Ovary (tissue), 3 donors: ENCODE measurements around the gene SLC17A9.
A peak's percentile ranks its signal among the peaks of the same experiment; 100 is the strongest.

ENCODE experiments used
- CTCF ChIP-seq, 3 donors: fragments of 450-650 bp in 2 of 3; fragments of 200-600 bp in 1 of 3; IDR thresholded peaks; one replicate each; pipeline versions ENCODE4 v1.5.1 to v1.8.0; 2016 to 2022; ENCODE audit warnings: antibody characterized with exemption in 3 of 3, mild to moderate bottlenecking in 1 of 3
- EP300 ChIP-seq: sonication (generic); formaldehyde crosslinking; IDR thresholded peaks from one replicate; pipeline ENCODE4 v1.6.1; 2017; ENCODE audit warnings: antibody characterized with exemption
- POLR2A ChIP-seq: fragments of 450-650 bp; IDR thresholded peaks from one replicate; pipeline ENCODE4 v1.6.1; 2017; ENCODE audit warnings: antibody characterized with exemption, mild to moderate bottlenecking, moderate library complexity
- donor health status: DM: no; HTN: no; CAD: no.

DNA sequence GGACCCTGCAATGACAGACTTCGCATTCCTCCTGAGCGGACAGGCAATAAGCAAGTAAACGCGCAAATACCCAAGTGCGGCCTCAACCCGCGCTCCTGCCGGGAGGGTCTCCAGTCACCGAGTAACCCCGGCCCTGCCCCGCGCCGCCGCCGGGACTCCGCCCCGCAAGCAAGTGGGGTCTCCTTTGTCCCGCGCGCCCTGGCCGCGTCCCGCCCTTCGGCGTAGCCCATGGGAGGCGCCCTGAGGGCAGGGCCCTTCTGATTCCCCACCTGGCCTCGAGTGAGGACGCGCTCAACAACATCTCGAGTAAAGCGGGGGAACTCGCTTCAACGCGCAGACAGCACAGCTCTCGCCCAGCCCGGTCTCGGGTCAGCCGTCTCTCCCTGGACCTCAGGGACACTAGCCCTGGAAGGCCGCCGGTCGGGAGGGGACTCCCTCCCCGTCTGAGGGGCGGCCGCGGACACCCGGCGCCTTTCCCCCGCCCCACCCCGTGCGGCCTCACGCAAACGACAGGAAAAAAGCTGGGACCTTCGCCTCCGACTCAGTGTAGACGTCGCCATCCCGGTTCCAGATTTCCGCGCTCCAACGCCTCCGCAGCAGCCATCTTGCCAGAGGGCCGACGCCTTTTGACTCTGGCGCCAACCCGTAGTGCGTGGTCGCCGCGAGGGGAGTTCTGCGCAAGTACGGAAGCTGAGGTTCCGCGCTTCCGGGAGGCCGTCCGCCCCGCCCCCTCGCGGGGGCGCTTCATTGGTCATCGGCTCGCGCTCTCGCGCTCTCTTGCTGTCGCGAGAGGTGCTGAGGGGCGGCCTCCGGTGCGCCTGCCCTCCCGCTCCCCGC, 15.0 kb upstream of the SLC17A9 start:
- TF ChIP-seq CTCF (IDR thresholded peaks at IDR 0.05) (no peak), POLR2A (peak; percentile 79), EP300 (no peak)
